K562 (cell line): Measurements from ENCODE around the gene CCSER1. TPM values are rescaled to one million over a fixed set of nuclear protein-coding genes. Genes with fewer than 3 reads are reported as not detected.

Experiments used
- ATAC-seq: fragments of 200-7000 bp; cut with Tn5 transposase; 3 replicates; pipeline ENCODE4 v1.9.1; 2020; ENCODE audit warnings: moderate library complexity
- BruUV-seq: library from RNA; stranded (reverse); fragments of 400-500 nt; replicated peaks from 2 replicates; lab custom pipeline; 2021; lab: Mats Ljungman, UMichigan
- CTCF ChIA-PET: fragments of 300-600 bp; formaldehyde crosslinking; extraction: SDS; loops from one replicate; lab custom pipeline; 2021; ENCODE audit warnings: low intra/inter-chr PET ratio; lab: Yijun Ruan, JAX
- POLR2A ChIA-PET: fragments of 300-600, 350-650 bp; sonication (Branson Sonifier 250); formaldehyde crosslinking; extraction: SDS; loops from one replicate; lab custom pipeline; 2021; ENCODE audit warnings: antibody characterized with exemption, inconsistent platforms; lab: Yijun Ruan, JAX
- DNase-seq, 4 experiments: peaks; one replicate each; pipeline versions ENCODE4 v3.0.0 to v3.0.0-alpha.2; 2011 to 2018; ENCODE audit warnings: low spot score in 3 of 4, mixed read lengths in 3 of 4; ENCODE audit errors: extremely low read depth in 1 of 4
- FAIRE-seq: peaks from 2 replicates; lab custom pipeline; 2011; peaks lifted over from hg19 to GRCh38; lab: Jason Lieb, UNC
- H2AFZ ChIP-seq: 2 replicates; pipeline ENCODE4 v1.6.0; 2011; ENCODE audit warnings: low read depth, low read length, control low read depth, inconsistent platforms
- H3K27ac ChIP-seq: fragments of 200-600 bp; 3 replicates; pipeline ENCODE4 v1.8.0; 2011; ENCODE audit warnings: low read depth, mild to moderate bottlenecking, control low read depth, inconsistent platforms, low read length, moderate library complexity, mixed read lengths; ENCODE audit errors: extremely low read depth
- H3K27me3 ChIP-seq, 2 experiments: fragments of 300-600 bp in 1 of 2; 2 replicates in 1 of 2; 3 replicates in 1 of 2; pipeline versions ENCODE4 v1.6.0 to v1.8.0; 2011; ENCODE audit warnings: inconsistent platforms in 2 of 2, low read length in 2 of 2, mild to moderate bottlenecking in 1 of 2, mixed read lengths in 1 of 2, moderate library complexity in 1 of 2; ENCODE audit not compliant: control insufficient read depth in 2 of 2, insufficient read depth in 2 of 2
- H3K36me3 ChIP-seq: fragments of 300-600 bp; 3 replicates; pipeline ENCODE4 v1.8.0; 2011; ENCODE audit warnings: mild to moderate bottlenecking, low read length, inconsistent platforms; ENCODE audit not compliant: control insufficient read depth, insufficient read depth
- H3K4me1 ChIP-seq, 2 experiments: fragments of 200-600 bp in 1 of 2; replicated peaks in 1 of 2; 2 replicates in 1 of 2; 3 replicates in 1 of 2; pipeline versions ENCODE4 v1.5.1 to v1.8.0; 2011; ENCODE audit warnings: inconsistent platforms in 2 of 2, low read length in 2 of 2, mild to moderate bottlenecking in 1 of 2, mixed read lengths in 1 of 2, moderate library complexity in 1 of 2; ENCODE audit not compliant: control insufficient read depth in 2 of 2, insufficient read depth in 2 of 2
- H3K4me2 ChIP-seq: 2 replicates; pipeline ENCODE4 v1.6.1; 2011; ENCODE audit warnings: low read length, control low read depth, inconsistent platforms, mixed read lengths; ENCODE audit not compliant: insufficient read depth
- H3K4me3 ChIP-seq: fragments of 200-600 bp; sonication (generic), shearing (Covaris generic); 2 replicates; pipeline ENCODE4 v1.5.1; 2016; ENCODE audit warnings: control low read depth, inconsistent platforms
- H3K79me2 ChIP-seq: fragments of 200-600 bp; 3 replicates; pipeline ENCODE4 v1.8.0; 2011; ENCODE audit warnings: low read length, inconsistent platforms; ENCODE audit not compliant: control insufficient read depth, insufficient read depth
- H3K9ac ChIP-seq, 2 experiments: 2 replicates each; pipeline versions ENCODE4 v1.6.0 to v1.6.1; 2011; ENCODE audit warnings: low read depth in 2 of 2, low read length in 2 of 2, control low read depth in 1 of 2, inconsistent platforms in 1 of 2, mild to moderate bottlenecking in 1 of 2, mixed read lengths in 1 of 2; ENCODE audit not compliant: insufficient read depth in 1 of 2
- H3K9me1 ChIP-seq: one replicate; pipeline ENCODE4 v1.6.0; 2011; ENCODE audit warnings: inconsistent platforms, mild to moderate bottlenecking, low read length, moderate library complexity; ENCODE audit not compliant: control insufficient read depth, insufficient read depth
- H3K9me3 ChIP-seq: replicated peaks from 2 replicates; pipeline ENCODE4 v1.5.1; 2011; ENCODE audit warnings: low read depth, low read length, inconsistent platforms; ENCODE audit not compliant: control insufficient read depth, insufficient read depth
- H4K20me1 ChIP-seq: replicated peaks from 2 replicates; pipeline ENCODE4 v1.6.1; 2011; ENCODE audit warnings: low read length, inconsistent platforms, mixed read lengths; ENCODE audit not compliant: control insufficient read depth, insufficient read depth
- BRD9 ChIP-seq: fragments of 450-650 bp; IDR thresholded peaks from 2 replicates; pipeline ENCODE4 v1.6.1; 2018; ENCODE audit warnings: low read depth; ENCODE audit not compliant: partially characterized antibody
- DMBX1 ChIP-seq: fragments of 250-450 bp; sonication (Bioruptor Pico); IDR thresholded peaks from 2 replicates; pipeline ENCODE4 v1.8.0; 2022; ENCODE audit warnings: inconsistent platforms, mild to moderate bottlenecking, moderate library complexity, borderline replicate concordance
- ESRRA ChIP-seq: fragments of 450-650 bp; IDR thresholded peaks from 2 replicates; pipeline ENCODE4 v1.6.1; 2014; ENCODE audit warnings: low read depth, mild to moderate bottlenecking, moderate library complexity, borderline replicate concordance
- ILF3 ChIP-seq: fragments of 450-650 bp; IDR thresholded peaks from 2 replicates; pipeline ENCODE4 v1.6.1; 2018; ENCODE audit warnings: antibody characterized with exemption, mild to moderate bottlenecking, moderate library complexity, borderline replicate concordance
- KDM1A ChIP-seq, 2 experiments: fragments of 450-650 bp; IDR thresholded peaks; 2 replicates each; pipeline ENCODE4 v1.6.1; 2016; ENCODE audit warnings: mild to moderate bottlenecking in 2 of 2
- MAFF ChIP-seq: IDR thresholded peaks from 2 replicates; pipeline ENCODE4 v1.6.1; 2012; ENCODE audit warnings: low read length, improper control_type of control experiment
- MAFK ChIP-seq: IDR thresholded peaks from 2 replicates; pipeline ENCODE4 v1.6.1; 2011; ENCODE audit warnings: low read length, improper control_type of control experiment
- MIER1 ChIP-seq: fragments of 450-650 bp; IDR thresholded peaks from 2 replicates; pipeline ENCODE4 v1.6.1; 2016; ENCODE audit warnings: antibody characterized with exemption, mild to moderate bottlenecking, low read depth
- RNF2 ChIP-seq: sonication (generic); IDR thresholded peaks from 2 replicates; pipeline ENCODE4 v1.6.1; 2016
- SAFB2 ChIP-seq: fragments of 200-400 bp; formaldehyde crosslinking; IDR thresholded peaks from 2 replicates; pipeline ENCODE4 v1.6.1; 2018; ENCODE audit warnings: borderline replicate concordance, low read length, low read depth, moderate library complexity; ENCODE audit not compliant: severe bottlenecking
- SRF ChIP-seq, 2 experiments: fragments of 250-450, 450-650 bp in 1 of 2; sonication (Bioruptor Pico) in 1 of 2; sonication (generic) in 1 of 2; formaldehyde crosslinking; IDR thresholded peaks; 2 replicates each; pipeline versions ENCODE4 v1.5.0 to v1.5.1; 2020 to 2022; ENCODE audit warnings: mild to moderate bottlenecking in 1 of 2, missing genetic modification reagents in 1 of 2
- TBL1XR1 ChIP-seq, 2 experiments: IDR thresholded peaks; 2 replicates each; pipeline ENCODE4 v1.6.1; 2012; ENCODE audit warnings: improper control_type of control experiment in 2 of 2, low read length in 2 of 2, mild to moderate bottlenecking in 1 of 2
- ZNF175 ChIP-seq: fragments of 200-800 bp; sonication (Bioruptor generic); IDR thresholded peaks from 2 replicates; pipeline ENCODE4 v1.6.1; 2016; ENCODE audit warnings: low read depth, mild to moderate bottlenecking, missing genetic modification characterization, missing compliant biosample characterization
- ZNF24 ChIP-seq: fragments of 450-650 bp; IDR thresholded peaks from 2 replicates; pipeline ENCODE4 v1.6.1; 2016
- ZNF282 ChIP-seq: sonication (generic); formaldehyde crosslinking; IDR thresholded peaks from 2 replicates; pipeline ENCODE4 v1.8.1; 2023; ENCODE audit warnings: missing genetic modification reagents
- ZNF79 ChIP-seq: fragments of 250-450 bp; sonication (Bioruptor Pico); IDR thresholded peaks from 2 replicates; pipeline ENCODE4 v1.4.0; 2020; ENCODE audit warnings: low read depth, mild to moderate bottlenecking, moderate library complexity
- WGBS: fragments of 100-300 bp; shearing (Covaris generic); methylation state at CpG from one replicate; pipeline ENCODE4 v1.1.6; 2016; ENCODE audit warnings: low coverage, mixed read lengths; ENCODE audit not compliant: insufficient coverage; ENCODE audit errors: missing lambda C conversion rate; 5-methylcytosine and 5-hydroxymethylcytosine counted together
- in situ Hi-C: fragments of 300-500 bp; cut with MboI; formaldehyde crosslinking; loops from 4 replicates; pipeline ENCODE4 v1.15.0; 2018; ENCODE audit warnings: inconsistent platforms, mixed read lengths
- intact Hi-C: fragments of 100-400 bp; cut with micrococcal nuclease; formaldehyde crosslinking; loops from 2 replicates; pipeline ENCODE4 v1.14.2; 2022
- polyA plus RNA-seq, 8 experiments: library from polyadenylated mRNA; depleted of rRNA in 4 of 8; stranded (reverse) in 5 of 8; unstranded in 3 of 8; fragments of >200 nt; fragmentation: Nextera tagmentation in 2 of 8; fragmentation: Illumina TruSeq in 1 of 8; extraction: Ambion mirVana in 2 of 8; extraction: Trizol in 1 of 8; gene quantifications; 2 replicates each; pipeline versions ENCODE4 v1.2.1 to v1.2.3, GENCODE V29; 2011 to 2014; ENCODE audit warnings: inconsistent platforms in 1 of 8, missing spikeins in 1 of 8
- total RNA-seq, 7 experiments: library from RNA; depleted of rRNA in 6 of 7; stranded (reverse); fragments of >200 nt in 6 of 7; fragmentation: Illumina TruSeq in 2 of 7; extraction: Trizol in 2 of 7; gene quantifications; 2 replicates each; pipeline versions ENCODE4 v1.2.1 to v1.2.3, GENCODE V29; 2011 to 2021; ENCODE audit warnings: low replicate concordance in 1 of 7
- TF ChIP-seq, protein P1 (sequence below): fragments of 450-650 bp; formaldehyde crosslinking; IDR thresholded peaks from 2 replicates; pipeline ENCODE4 v1.4.0; 2022; ENCODE audit warnings: missing genetic modification characterization
- TF ChIP-seq, protein P2 (sequence below): fragments of 450-650 bp; formaldehyde crosslinking; IDR thresholded peaks from 2 replicates; pipeline ENCODE4 v1.4.0; 2020; ENCODE audit warnings: mild to moderate bottlenecking, moderate library complexity

Gene CCSER1
- total and polyA plus RNA-seq, 9 of the 15 experiments (the other 6 are each of a cell fraction or from before 2014, with no cell fraction given) = not detected

DNA sequence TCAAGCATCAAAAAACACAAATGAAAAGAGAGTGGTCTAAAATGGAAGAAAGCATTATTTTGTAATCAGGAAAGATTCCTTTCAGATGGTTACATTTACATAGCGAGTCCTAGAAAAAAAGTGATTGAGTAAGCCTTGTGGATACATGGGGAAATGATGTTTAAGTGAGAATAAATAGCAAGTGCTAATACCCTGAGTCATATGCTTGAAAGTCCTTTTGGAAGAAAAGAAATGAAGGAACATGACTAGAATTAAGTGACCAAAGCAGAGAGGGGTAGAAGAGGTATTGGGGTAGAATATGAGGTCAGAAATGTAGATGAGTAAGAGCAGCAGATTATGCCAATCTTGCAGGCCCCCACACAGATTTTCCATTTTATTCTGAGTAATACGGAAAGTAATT, 1361.8 kb downstream of the CCSER1 start:
- CTCF ChIA-PET = no interaction called here
- ATAC-seq (no peak), FAIRE-seq (no peak), DNase-seq (no peak)
- H3K4me2 ChIP-seq = no peak overlapping the region
- POLR2A ChIA-PET = no interaction called here
- TF ChIP-seq KDM1A (IDR thresholded peaks at IDR 0.05) (no peak), ESRRA (no peak), ZNF24 (no peak), ZNF175 (CRISPR knock-in tag) (no peak), ZNF282 (no peak), BRD9 (no peak), RNF2 (no peak), TBL1XR1 (IDR thresholded peaks at IDR 0.05; ENCODE audit: low read length in 2 of 2) (no peak), ILF3 (no peak), SRF (CRISPR knock-in tag; IDR thresholded peaks at IDR 0.05) (no peak), SAFB2 (no peak), MAFF (no peak), DMBX1 (CRISPR knock-in tag) (no peak), MIER1 (no peak), MAFK (no peak), ZNF79 (CRISPR knock-in tag) (no peak)
- TF ChIP-seq, protein P1, sequence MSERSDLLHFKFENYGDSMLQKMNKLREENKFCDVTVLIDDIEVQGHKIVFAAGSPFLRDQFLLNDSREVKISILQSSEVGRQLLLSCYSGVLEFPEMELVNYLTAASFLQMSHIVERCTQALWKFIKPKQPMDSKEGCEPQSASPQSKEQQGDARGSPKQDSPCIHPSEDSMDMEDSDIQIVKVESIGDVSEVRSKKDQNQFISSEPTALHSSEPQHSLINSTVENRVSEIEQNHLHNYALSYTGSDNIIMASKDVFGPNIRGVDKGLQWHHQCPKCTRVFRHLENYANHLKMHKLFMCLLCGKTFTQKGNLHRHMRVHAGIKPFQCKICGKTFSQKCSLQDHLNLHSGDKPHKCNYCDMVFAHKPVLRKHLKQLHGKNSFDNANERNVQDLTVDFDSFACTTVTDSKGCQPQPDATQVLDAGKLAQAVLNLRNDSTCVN (CRISPR knock-in tag) = no peak
- TF ChIP-seq, protein P2, sequence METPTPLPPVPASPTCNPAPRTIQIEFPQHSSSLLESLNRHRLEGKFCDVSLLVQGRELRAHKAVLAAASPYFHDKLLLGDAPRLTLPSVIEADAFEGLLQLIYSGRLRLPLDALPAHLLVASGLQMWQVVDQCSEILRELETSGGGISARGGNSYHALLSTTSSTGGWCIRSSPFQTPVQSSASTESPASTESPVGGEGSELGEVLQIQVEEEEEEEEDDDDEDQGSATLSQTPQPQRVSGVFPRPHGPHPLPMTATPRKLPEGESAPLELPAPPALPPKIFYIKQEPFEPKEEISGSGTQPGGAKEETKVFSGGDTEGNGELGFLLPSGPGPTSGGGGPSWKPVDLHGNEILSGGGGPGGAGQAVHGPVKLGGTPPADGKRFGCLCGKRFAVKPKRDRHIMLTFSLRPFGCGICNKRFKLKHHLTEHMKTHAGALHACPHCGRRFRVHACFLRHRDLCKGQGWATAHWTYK (CRISPR knock-in tag) = no peak
- H3K36me3 ChIP-seq = no peaks in the 10 kb centered on the region
- H3K9ac ChIP-seq = no peak overlapping the region
- no peaks in the 10 kb centered on the region for H4K20me1 ChIP-seq
- H3K9me1 ChIP-seq = no peaks in the 10 kb centered on the region
- H3K9me3 ChIP-seq = no peaks in the 10 kb centered on the region
- H3K79me2 ChIP-seq = no peaks in the 10 kb centered on the region
- no peaks in the 10 kb centered on the region for H3K4me1 ChIP-seq
- H3K27me3 ChIP-seq = no peaks in the 10 kb centered on the region
- no peak overlapping the region for H3K4me3 ChIP-seq
- H3K27ac ChIP-seq = no peak overlapping the region
- intact Hi-C loops (no loop called here), in situ Hi-C loops (no loop called here)
- 0% methylated on average over 2 of the region's 2 CpGs for WGBS
- no peak overlapping the region for H2AFZ ChIP-seq
- BruUV-seq = no TSS peak
